HG03439 (cell line): Measurements from ENCODE around the gene C5AR1.
"Not testable (repeated sequence)": the region's sequence is repeated elsewhere in the genome, so short reads cannot be mapped to it uniquely, and the experiment has no call there.

ENCODE experiments used
- ATAC-seq: cut with Tn5 transposase; IDR thresholded peaks from one replicate; pipeline ENCODE4 v1.9.1; 2021; ENCODE audit warnings: mild to moderate bottlenecking, moderate library complexity; ENCODE audit not compliant: unreplicated experiment

The C5AR1 gene

GRCh38 chr19:47283405-47284059, 26.1 kb upstream of the C5AR1 start:
- no peak for ATAC-seq

DNA sequence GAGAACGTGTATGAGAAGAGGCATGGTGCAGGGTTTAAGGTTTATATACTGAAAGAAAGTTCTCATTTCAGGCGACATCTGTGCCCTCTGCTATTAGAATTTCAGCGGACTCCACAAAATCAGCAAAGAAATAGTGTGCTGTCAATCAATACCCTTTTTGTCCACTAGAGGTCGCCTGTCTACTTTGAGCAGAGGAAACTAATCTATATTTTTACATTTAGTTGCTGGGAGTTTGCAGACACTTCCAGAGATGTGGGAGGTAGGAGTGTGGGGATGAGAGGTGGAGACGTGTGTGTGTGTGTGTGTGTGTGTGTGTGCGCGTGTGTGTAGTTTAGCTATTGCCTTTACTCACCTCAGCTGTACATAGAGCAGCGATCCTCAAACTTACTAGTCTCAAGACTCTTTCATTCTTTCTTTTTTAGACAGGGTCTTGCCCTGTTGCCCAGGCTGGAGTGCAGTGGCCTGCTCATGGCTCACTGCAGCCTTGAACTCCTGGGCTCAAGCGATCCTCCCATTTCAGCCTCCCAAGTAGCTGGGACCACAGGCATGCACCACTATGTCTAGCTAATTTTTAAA, 25.2 kb upstream of the C5AR1 start:
- no peak for ATAC-seq

DNA sequence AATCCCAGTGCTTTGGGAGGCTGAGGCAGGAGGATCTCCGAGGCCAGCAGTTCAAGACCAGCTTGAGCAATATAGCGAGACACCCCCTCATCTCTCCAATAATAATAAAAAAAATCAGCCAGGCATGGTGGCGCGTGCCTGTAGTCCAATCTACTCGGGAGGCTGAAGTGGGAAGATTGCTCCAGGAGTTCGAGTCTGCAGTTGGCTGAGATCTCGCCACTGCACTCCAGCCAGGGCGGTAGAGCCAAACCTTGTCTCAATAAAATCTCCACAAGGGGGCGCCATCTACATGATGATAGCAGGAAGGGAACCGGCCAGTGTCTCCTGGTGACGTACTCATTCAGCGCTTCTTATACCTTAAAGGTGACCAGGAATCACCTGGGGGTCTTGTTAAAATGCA, 13.6 kb upstream of the C5AR1 start:
- no peak for ATAC-seq

- not testable (repeated sequence) for ATAC-seq
Measured at GRCh38 chr19:47300867-47301266, 8.8 kb upstream of the C5AR1 start.

DNA sequence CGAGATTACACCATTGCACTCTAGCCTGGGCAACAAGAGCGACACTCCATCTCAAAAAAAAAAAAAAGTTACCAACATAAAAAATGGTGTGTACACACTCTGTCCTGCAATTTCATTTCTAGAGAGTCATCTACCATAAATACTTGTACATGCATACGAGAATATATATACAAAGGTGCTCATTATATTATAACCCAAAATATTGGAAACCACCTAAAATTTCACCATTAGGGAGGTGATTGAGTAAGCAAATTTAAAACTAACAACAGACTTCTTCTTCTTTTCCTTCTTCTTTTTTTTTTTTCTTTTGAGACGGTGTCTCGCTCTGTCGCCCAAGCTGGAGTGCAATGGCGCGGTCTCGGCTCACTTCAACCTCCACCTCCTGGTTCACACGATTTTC, 7.4 kb upstream of the C5AR1 start:
- no peak for ATAC-seq

DNA sequence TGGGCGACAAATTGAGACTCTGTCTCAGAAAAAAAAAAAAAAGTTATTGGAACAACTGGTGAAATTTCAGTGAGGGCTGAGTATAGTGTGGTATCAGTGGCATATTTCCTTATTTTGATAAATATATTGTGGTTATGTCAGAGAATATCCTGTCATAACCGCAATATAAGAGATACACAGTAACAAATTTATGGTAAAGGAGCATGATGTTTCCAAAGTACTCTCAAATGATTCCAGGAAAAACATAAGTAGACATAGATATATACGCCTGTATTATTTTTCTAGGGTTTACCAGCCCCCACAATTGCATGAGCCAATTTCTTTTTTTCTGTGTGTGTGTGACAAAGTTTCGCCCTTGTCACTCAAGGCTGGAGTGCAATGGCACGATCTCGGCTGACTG, 5.7 kb upstream of the C5AR1 start:
- no peak for ATAC-seq

DNA sequence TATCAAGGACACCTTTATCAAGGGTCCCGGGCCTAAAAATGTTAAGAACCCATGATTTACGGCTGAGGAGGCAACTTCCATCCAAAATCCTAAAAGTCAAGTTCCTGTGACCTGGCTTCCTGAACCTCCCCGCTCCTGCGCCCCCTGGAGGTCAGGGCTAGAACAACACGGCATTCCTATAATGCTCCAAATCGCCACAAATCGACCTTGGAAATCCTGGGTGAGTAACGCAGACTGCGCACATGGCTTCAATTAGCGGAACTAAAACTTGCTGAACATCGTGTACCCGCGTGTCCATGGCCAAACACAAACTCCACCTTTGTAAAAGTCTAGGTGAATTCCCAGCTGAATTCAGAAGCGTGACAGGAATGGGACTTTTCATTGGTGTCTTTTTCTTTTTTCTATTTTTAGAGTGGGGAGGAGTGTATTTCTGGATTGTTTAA, 4.3 kb upstream of the C5AR1 start:
- no peak for ATAC-seq

GRCh38 chr19:47306303-47306702, 3.4 kb upstream of the C5AR1 start:
- ATAC-seq = no peak

DNA sequence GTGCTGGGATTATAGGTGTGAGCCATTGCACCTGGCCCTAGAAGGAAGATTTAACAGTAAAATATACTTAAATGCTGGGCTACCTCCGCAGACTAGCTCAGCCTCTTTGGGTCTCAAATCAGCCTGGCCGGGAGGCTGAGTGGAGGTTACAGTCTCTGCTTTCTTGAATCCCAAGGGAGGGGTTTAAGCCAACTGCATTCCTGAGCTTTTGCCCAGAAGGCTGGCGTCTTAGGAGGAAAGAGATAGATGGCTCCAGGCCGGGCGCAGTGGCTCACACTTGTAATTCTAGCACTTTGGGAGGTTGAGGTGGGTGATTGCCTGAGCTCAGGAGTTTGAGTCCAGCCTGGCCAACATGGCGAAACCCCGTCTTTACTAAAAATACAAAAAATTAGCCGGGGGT, 623 bp upstream of the C5AR1 start:
- no peak for ATAC-seq

DNA sequence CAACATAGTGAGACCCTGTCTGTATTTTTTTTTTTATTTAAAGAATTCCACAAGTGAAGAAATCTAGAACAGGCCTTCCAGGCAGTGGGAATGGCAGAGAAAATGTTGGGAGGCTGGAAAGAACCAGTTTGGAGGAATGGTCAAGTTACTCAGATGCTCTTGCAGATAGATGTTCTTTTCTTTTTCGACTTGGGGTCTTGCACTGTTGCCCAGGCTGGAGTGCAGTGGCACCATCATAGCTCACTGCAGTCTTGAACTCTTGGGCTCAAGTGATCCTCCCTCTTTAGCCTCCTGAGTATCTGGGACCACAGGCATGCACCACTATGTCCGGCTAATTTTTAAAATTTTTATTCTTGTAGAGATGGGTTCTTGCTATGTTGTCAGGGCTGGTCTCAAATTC, 662 bp downstream of the C5AR1 start:
- ATAC-seq = no peak

- no peak for ATAC-seq
Measured at GRCh38 chr19:47310819-47311218, 1.2 kb downstream of the C5AR1 start.

GRCh38 chr19:47312366-47313006, 2.8 kb downstream of the C5AR1 start:
- no peak for ATAC-seq

- ATAC-seq = no peak
Measured at GRCh38 chr19:47313754-47314295, 4.2 kb downstream of the C5AR1 start.

DNA sequence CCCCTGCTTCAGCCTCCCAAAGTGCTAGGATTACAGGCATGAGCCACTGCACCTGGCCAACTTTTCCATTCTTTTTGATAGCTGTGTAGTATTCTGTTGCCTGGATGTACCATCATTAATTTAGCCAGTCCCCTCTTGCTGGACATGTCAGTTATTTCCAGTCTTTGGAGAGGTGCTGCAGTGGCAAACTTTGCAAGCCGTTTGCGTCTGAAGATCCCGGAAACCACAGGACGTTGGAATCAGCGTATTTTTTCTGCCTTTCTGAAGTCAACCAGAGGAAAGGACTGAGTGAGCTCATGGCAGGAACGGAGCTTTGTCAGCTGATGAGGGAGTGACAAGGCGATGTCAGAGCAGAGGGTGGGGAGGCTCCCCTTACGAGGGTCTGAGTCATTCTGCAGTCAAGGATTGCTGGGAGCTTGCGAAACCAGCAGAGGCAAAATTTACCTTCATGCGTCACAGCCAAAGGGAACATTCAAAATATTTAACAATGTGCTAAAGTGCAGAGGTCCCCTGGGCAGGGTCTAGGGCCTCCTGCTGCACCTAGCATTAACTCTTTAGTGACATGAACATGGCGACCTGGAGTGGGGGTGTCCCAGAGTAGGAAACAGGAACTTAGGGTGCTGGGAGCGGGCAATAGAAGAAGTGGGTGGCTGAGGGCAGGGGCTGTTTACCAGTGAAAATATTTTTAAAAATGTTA, 5.6 kb downstream of the C5AR1 start:
- ATAC-seq = no peak

- no peak for ATAC-seq
Measured at GRCh38 chr19:47316513-47316912, 6.9 kb downstream of the C5AR1 start.

GRCh38 chr19:47319923-47320871, 10.5 kb downstream of the C5AR1 start:
- no peak for ATAC-seq

- no peak for ATAC-seq
Measured at GRCh38 chr19:47321630-47322029, 12.0 kb downstream of the C5AR1 start.

- ATAC-seq = no peak
Measured at GRCh38 chr19:47322058-47322457, 12.4 kb downstream of the C5AR1 start.

DNA sequence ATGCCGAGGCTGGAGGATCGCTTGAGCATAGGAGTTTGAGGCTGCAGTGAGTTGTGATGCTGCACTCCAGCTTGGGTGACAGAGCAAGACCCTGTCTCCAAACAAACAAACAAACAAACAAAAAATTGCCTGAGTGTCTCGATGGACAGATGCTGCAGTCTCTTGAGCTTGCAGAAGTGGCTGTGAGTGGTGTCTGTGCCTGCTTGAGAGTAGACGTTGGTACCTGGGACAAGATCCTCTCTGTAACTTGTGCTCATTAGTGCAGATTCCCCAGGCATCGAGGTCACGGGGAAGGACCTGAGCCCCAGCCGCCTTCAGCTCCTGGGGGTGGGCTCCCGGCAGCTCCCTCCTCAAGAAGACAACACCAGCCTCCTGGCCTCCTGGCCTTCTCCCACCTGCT, 13.7 kb downstream of the C5AR1 start:
- no peak for ATAC-seq

DNA sequence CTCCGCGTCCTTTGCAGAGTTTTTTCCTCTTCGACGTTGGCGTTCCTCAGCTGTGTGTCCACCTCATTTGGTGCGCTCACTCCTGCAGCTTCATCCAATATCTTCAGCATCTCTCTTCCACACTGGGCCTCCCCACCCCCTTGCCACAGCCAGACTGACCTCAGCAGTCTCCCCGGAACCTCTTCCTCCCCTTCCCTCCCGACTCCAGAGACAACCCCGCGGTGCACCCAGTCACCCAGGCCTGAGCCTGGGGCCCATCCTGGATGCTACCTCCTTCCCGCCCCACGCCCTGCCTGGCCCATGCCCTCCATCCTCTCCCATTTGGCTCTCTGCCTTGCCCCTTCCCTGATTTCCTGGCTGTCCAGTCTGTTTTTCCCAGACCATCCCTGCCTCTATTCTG, 14.2 kb downstream of the C5AR1 start:
- ATAC-seq = no peak

GRCh38 chr19:47324502-47324901, 14.8 kb downstream of the C5AR1 start:
- ATAC-seq = no peak
